ENCODE results near the gene MACROD2.

Gene MACROD2

DNA sequence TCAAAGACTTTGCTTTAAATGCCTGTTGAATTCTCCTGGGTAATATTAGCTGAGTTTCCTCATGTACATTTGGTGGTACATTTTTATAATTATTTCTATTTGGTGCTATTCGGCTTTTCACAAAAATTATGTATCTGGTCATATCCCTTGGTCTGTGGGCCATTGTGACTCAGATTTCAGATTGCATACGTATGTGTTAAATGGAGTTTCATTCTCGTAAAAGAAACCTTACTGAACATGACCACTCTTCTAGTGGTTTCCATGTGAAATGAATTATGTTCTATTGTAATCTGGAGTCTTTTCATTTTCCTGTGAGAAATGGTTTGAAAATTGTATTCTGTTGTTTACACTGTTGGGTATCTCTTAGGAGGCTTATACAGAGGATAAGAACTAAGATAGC lies 728.3 kb downstream of the MACROD2 start:
- Histone ChIP-seq H3K4me1 (ENCODE audit: control insufficient read depth, insufficient read depth, low read length) (no peaks in the 10 kb centered on the region), H3K9ac (ENCODE audit: low read depth, low read length) (no peak overlapping the region), H3K36me3 (ENCODE audit: insufficient read depth, low read length) (no peaks in the 10 kb centered on the region), H3K4me3 (ENCODE audit: low read length) (no peak overlapping the region), H3K27me3 (ENCODE audit: control insufficient read depth, insufficient read depth, low read length) (no peaks in the 10 kb centered on the region), H3K4me2 (ENCODE audit: low read length) (no peak overlapping the region), H3K9me3 (replicated peaks; ENCODE audit: low read length) (no peaks in the 10 kb centered on the region)

DNA sequence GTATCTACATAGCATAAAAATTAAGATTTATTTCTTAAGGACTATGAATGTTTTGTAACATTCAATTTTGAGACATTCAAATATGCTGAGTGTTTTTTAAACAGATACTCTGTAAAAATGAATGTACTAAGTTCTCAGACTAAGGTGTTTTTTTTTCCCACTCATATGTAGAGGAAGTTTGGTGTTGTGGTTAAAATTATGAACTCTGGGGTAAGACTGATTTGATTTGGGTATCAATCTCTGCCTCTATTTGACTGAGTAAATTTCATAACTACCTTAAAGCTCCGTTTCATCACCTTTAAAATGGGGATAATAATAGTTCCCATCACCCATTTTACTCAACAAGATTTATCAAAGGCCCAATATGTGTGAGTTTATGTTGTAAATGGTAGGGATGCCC lies 728.7 kb downstream of the MACROD2 start:
- H3K36me3 ChIP-seq (ENCODE audit: insufficient read depth, low read length), result no peaks in the 10 kb centered on the region
- H3K4me3 ChIP-seq (ENCODE audit: low read length), result no peak overlapping the region
- H3K27me3 ChIP-seq (ENCODE audit: control insufficient read depth, insufficient read depth, low read length), result no peaks in the 10 kb centered on the region
- H3K4me2 ChIP-seq (ENCODE audit: low read length), result no peak overlapping the region
- no peak overlapping the region for H3K9ac ChIP-seq (ENCODE audit: low read depth, low read length)
- no peaks in the 10 kb centered on the region for H3K4me1 ChIP-seq (ENCODE audit: control insufficient read depth, insufficient read depth, low read length)
- H3K9me3 ChIP-seq (replicated peaks; ENCODE audit: low read length), result no peaks in the 10 kb centered on the region

DNA sequence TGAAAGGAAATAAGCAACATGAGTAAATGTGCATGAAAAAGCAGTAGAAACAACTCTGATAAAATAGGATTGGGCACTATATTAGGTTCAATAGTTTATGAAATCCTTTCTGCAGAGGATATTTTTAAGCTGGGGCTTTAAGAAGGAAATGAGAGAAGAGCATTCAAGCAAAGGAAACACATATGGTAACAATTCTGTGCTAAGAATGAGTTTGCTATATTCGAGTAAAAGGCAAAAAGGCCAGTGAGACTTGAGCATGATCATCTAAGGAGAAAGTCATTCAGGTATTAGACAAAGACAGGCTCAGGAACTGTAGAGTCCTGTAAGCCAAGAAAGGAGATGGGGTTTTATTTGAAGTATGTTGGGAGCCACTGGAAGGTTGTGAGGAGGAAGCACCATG lies 729.2 kb downstream of the MACROD2 start:
- Histone ChIP-seq H3K4me3 (ENCODE audit: low read length) (no peak overlapping the region), H3K27me3 (ENCODE audit: control insufficient read depth, insufficient read depth, low read length) (no peaks in the 10 kb centered on the region), H3K9ac (ENCODE audit: low read depth, low read length) (no peak overlapping the region), H3K4me2 (ENCODE audit: low read length) (no peak overlapping the region), H3K36me3 (ENCODE audit: insufficient read depth, low read length) (no peaks in the 10 kb centered on the region), H3K9me3 (replicated peaks; ENCODE audit: low read length) (no peaks in the 10 kb centered on the region), H3K4me1 (ENCODE audit: control insufficient read depth, insufficient read depth, low read length) (no peaks in the 10 kb centered on the region)

DNA sequence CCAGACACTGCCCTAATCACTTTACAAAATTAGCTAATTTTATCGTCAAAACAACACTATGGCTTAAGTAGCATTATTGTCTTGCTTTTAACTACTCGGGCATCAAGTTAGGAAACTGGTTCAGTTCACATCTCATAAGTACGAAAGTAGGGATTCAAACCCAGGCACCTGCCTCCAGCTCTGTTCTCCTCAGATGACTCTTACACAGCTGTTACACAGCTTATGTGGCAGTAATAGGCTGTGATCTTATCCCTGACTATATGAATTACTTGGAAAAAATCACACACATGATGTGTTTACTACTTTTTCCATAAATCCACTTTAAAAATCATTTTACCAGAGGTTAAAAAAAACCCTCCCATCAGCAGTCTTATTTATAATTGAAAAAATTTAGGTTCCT lies 731.3 kb downstream of the MACROD2 start:
- H3K36me3 ChIP-seq (ENCODE audit: insufficient read depth, low read length), result no peaks in the 10 kb centered on the region
- no peak overlapping the region for H3K4me3 ChIP-seq (ENCODE audit: low read length)
- H3K9me3 ChIP-seq (replicated peaks; ENCODE audit: low read length), result no peaks in the 10 kb centered on the region
- no peak overlapping the region for H3K4me2 ChIP-seq (ENCODE audit: low read length)
- H3K4me1 ChIP-seq (ENCODE audit: control insufficient read depth, insufficient read depth, low read length), result no peaks in the 10 kb centered on the region
- H3K9ac ChIP-seq (ENCODE audit: low read depth, low read length), result no peak overlapping the region
- H3K27me3 ChIP-seq (ENCODE audit: control insufficient read depth, insufficient read depth, low read length), result no peaks in the 10 kb centered on the region

DNA sequence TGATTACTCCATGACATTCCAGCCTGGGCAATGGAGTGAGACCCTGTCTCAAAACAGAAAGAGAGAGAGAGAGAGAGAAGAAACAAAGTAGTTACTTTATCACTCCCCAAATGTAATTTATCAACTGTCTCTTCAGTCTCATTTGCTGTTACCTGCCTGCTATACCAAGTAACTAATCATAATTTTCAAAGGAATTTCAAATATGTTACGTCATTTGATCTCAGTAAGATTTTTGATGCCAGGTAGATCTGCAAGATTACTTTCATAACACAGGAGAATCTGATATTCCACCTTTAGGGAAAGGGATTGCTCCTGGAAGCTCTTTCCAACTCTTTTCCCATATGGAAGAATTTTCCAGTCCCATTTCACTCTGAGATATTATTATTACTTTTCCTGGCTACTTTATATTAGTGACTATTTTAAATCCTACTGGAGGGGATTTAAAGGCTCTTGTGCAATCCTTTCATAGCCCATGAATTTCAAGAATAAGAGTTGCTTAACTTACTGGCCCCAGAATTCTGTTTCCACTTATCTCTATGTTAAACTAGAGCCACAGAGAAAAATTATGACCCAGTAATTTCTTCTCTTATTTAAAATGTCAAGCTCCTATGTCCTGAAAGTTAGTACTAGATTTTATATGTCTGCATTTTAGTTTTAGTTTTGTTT lies 732.3 kb downstream of the MACROD2 start:
- Histone ChIP-seq H3K4me1 (ENCODE audit: control insufficient read depth, insufficient read depth, low read length) (no peaks in the 10 kb centered on the region), H3K27me3 (ENCODE audit: control insufficient read depth, insufficient read depth, low read length) (no peaks in the 10 kb centered on the region), H3K4me2 (ENCODE audit: low read length) (no peak overlapping the region), H3K9ac (ENCODE audit: low read depth, low read length) (no peak overlapping the region), H3K9me3 (replicated peaks; ENCODE audit: low read length) (no peaks in the 10 kb centered on the region), H3K36me3 (ENCODE audit: insufficient read depth, low read length) (no peaks in the 10 kb centered on the region), H3K4me3 (ENCODE audit: low read length) (no peak overlapping the region)

DNA sequence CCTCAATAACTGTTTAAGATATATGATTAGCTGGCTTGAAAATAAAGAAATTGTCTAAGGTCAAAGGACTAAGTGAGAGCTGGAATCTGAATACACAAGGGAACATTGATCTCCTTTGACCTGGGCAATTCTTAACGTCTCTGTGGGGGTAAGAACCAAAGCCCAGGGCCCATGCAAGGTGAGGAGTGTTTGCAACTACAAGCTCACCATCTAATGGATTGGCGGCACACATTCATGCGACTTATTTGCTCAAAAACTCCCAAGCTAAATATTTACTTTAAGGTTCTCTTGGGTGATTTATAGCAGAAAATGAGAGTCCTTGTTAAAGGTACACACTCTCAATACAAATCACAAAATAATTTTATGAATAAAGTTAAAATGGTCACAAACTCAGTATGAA lies 734.1 kb downstream of the MACROD2 start:
- Histone ChIP-seq H3K27me3 (ENCODE audit: control insufficient read depth, insufficient read depth, low read length) (no peaks in the 10 kb centered on the region), H3K4me1 (ENCODE audit: control insufficient read depth, insufficient read depth, low read length) (no peaks in the 10 kb centered on the region), H3K36me3 (ENCODE audit: insufficient read depth, low read length) (no peaks in the 10 kb centered on the region), H3K9ac (ENCODE audit: low read depth, low read length) (no peak overlapping the region), H3K4me3 (ENCODE audit: low read length) (no peak overlapping the region), H3K4me2 (ENCODE audit: low read length) (no peak overlapping the region), H3K9me3 (replicated peaks; ENCODE audit: low read length) (no peaks in the 10 kb centered on the region)

DNA sequence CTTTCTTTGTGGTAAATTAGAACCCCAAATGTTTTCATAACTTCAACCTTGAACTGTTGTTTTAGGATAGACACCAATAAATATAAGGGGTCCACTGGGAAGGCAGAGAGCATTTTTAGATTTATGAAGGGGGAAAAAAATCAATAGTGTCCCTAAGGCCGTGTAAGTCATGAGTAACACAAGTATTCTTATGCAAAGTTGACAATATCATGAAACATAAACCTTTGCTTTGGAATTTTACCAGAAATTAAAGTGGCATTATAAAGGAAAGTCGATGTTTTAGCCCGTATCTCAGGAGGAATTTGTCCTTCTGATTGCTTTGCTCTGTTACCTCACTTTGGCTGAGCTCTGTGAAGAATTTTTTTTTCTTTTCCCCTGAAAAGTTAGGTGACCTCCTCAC lies 737.0 kb downstream of the MACROD2 start:
- Histone ChIP-seq H3K4me2 (ENCODE audit: low read length) (no peak overlapping the region), H3K27me3 (ENCODE audit: control insufficient read depth, insufficient read depth, low read length) (no peaks in the 10 kb centered on the region), H3K36me3 (ENCODE audit: insufficient read depth, low read length) (no peaks in the 10 kb centered on the region), H3K4me1 (ENCODE audit: control insufficient read depth, insufficient read depth, low read length) (no peaks in the 10 kb centered on the region), H3K9me3 (replicated peaks; ENCODE audit: low read length) (no peaks in the 10 kb centered on the region), H3K9ac (ENCODE audit: low read depth, low read length) (no peak overlapping the region), H3K4me3 (ENCODE audit: low read length) (no peak overlapping the region)

DNA sequence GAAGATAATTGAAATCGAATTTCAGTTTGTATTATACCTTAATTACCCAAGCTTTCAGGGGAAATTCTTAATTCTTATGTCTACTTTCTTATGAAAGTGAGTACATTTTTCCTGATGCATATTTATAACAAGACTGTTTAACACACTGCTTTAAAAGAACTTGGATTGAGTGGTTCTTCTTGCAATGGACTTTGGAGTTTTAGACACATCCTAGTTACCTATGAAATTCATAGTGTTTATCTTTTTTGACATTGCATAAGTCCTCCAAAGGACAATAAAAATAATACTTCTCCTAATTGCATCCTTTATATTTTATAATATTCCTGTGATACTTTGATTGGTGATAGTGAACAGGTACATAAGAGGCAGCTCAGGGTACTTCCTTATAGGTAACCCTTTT lies 737.7 kb downstream of the MACROD2 start:
- no peak overlapping the region for H3K4me2 ChIP-seq (ENCODE audit: low read length)
- H3K9ac ChIP-seq (ENCODE audit: low read depth, low read length), result no peak overlapping the region
- H3K4me1 ChIP-seq (ENCODE audit: control insufficient read depth, insufficient read depth, low read length), result no peaks in the 10 kb centered on the region
- H3K9me3 ChIP-seq (replicated peaks; ENCODE audit: low read length), result no peaks in the 10 kb centered on the region
- no peak overlapping the region for H3K4me3 ChIP-seq (ENCODE audit: low read length)
- no peaks in the 10 kb centered on the region for H3K27me3 ChIP-seq (ENCODE audit: control insufficient read depth, insufficient read depth, low read length)
- no peaks in the 10 kb centered on the region for H3K36me3 ChIP-seq (ENCODE audit: insufficient read depth, low read length)

DNA sequence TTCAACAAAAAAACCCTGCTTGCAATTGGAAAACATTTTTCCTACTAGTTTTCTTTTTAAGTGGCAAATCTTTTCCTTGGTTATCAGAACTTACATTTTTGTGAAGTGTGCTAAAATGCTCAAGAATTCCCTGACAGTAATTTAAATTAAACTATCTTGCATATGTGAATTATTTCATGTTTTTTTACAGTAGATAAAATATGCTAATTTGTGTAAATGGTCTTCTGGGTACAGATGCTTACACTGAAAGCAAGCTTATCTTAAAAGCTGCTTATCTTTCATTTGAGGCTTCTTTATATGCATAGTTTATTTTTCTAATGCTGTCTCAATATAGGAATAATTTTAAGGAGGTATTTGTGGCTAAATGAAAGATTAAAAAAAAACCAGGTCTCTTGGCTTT lies 745.1 kb downstream of the MACROD2 start:
- H3K9me3 ChIP-seq (replicated peaks; ENCODE audit: low read length), result no peaks in the 10 kb centered on the region
- no peak overlapping the region for H3K4me3 ChIP-seq (ENCODE audit: low read length)
- H3K9ac ChIP-seq (ENCODE audit: low read depth, low read length), result no peak overlapping the region
- H3K27me3 ChIP-seq (ENCODE audit: control insufficient read depth, insufficient read depth, low read length), result no peaks in the 10 kb centered on the region
- no peaks in the 10 kb centered on the region for H3K36me3 ChIP-seq (ENCODE audit: insufficient read depth, low read length)
- H3K4me2 ChIP-seq (ENCODE audit: low read length), result no peak overlapping the region
- H3K4me1 ChIP-seq (ENCODE audit: control insufficient read depth, insufficient read depth, low read length), result no peaks in the 10 kb centered on the region

DNA sequence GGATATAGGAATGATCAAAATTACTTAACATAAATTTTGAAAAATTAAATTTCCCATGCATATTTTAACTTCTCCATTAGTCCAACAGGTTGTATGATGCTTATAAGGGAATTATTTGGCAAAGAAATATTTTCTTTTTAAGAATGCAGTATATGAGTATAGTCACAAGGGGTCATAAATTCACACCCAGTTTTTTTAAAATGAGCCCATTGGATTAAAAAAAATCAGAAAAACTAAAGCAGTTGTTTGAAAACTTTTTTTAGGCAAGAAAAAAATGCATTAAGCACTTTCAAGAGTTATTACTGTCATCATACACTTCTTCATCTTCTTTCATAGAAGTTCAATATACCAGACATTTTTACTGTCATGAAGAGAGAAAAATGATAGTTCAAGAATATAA lies 746.3 kb downstream of the MACROD2 start:
- Histone ChIP-seq H3K36me3 (ENCODE audit: insufficient read depth, low read length) (no peaks in the 10 kb centered on the region), H3K4me3 (ENCODE audit: low read length) (no peak overlapping the region), H3K27me3 (ENCODE audit: control insufficient read depth, insufficient read depth, low read length) (no peaks in the 10 kb centered on the region), H3K9ac (ENCODE audit: low read depth, low read length) (no peak overlapping the region), H3K4me1 (ENCODE audit: control insufficient read depth, insufficient read depth, low read length) (no peaks in the 10 kb centered on the region), H3K4me2 (ENCODE audit: low read length) (no peak overlapping the region), H3K9me3 (replicated peaks; ENCODE audit: low read length) (no peaks in the 10 kb centered on the region)

DNA sequence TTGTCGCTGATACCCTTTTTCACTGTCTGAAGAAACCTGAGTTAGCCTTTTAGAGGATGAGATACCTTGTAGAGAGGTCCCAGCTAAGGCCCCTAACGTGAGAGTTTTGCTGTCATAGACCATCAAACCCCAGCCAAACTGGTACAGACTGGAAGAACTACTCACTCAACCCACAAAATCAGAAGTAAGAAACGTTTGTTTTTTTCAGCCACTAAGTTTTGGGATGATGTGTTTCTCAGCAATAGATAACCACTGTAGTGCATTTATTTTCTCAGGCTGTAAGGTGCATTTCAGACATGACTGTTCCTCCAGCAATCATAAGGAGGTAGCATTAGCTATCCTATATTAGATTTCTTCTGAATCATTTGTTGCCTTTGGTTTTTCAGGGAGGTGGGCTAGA lies 749.4 kb downstream of the MACROD2 start:
- Histone ChIP-seq H3K9ac (ENCODE audit: low read depth, low read length) (no peak overlapping the region), H3K9me3 (replicated peaks; ENCODE audit: low read length) (no peaks in the 10 kb centered on the region), H3K36me3 (ENCODE audit: insufficient read depth, low read length) (no peaks in the 10 kb centered on the region)

DNA sequence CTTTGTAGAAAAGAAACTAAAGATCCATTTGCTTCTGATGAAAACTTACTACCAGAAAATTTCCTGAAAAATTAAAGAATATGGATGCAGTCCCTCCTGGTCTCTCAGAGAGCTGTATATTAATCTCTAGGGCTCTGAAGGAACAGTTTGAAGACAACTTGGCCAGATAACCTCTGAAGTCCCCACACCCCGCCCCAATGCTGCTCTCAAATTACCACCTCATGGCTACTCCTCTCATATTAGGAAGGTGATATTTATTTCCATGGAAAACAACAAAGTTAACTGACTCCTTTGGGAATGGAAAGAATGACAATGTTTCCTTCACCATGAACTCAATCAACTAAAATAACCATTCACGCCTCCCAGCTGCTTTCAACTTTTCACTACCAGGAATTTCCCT lies 750.5 kb downstream of the MACROD2 start:
- Histone ChIP-seq H3K9ac (ENCODE audit: low read depth, low read length) (no peak overlapping the region), H3K36me3 (ENCODE audit: insufficient read depth, low read length) (no peaks in the 10 kb centered on the region), H3K27me3 (ENCODE audit: control insufficient read depth, insufficient read depth, low read length) (no peaks in the 10 kb centered on the region), H3K9me3 (replicated peaks; ENCODE audit: low read length) (no peaks in the 10 kb centered on the region), H3K4me2 (ENCODE audit: low read length) (no peak overlapping the region), H3K4me3 (ENCODE audit: low read length) (no peak overlapping the region), H3K4me1 (ENCODE audit: control insufficient read depth, insufficient read depth, low read length) (no peaks in the 10 kb centered on the region)

More for the DNA sequence above, 749.4 kb downstream of the MACROD2 start:
- Histone ChIP-seq H3K27me3 (ENCODE audit: control insufficient read depth, insufficient read depth, low read length) (no peaks in the 10 kb centered on the region), H3K4me2 (ENCODE audit: low read length) (no peak overlapping the region), H3K4me1 (ENCODE audit: control insufficient read depth, insufficient read depth, low read length) (no peaks in the 10 kb centered on the region), H3K4me3 (ENCODE audit: low read length) (no peak overlapping the region)

Measured in skeletal muscle satellite cell (primary cell).